Measurements from ENCODE around the gene TNFRSF19. TPM values are rescaled to one million over a fixed set of nuclear protein-coding genes. Genes with fewer than 3 reads are reported as not detected.
"Not testable (repeated sequence)": the region's sequence is repeated elsewhere in the genome, so short reads cannot be mapped to it uniquely, and the experiment has no call there.

Gene TNFRSF19
- total RNA-seq = 10 to 100 TPM in 1 of 7 donors, 1 to 10 TPM in 6; 2.2 to 12.2 (median 5.6) TPM
- polyA plus RNA-seq = 1 to 10 TPM; 1.0 to 1.9 (median 1.6) TPM
- long read RNA-seq, donor 1, full-length matches to known transcripts = 4 of 13 reads
- long read RNA-seq, donor 1, partial matches to known transcripts = 9 of 13 reads
- long read RNA-seq, donor 1, other reads (novel, unspliced or antisense) = 0 of 13 reads
- long read RNA-seq, donor 2, full-length matches to known transcripts = 1 of 1 reads
- long read RNA-seq, donor 2, partial matches to known transcripts = 0 of 1 reads
- long read RNA-seq, donor 2, other reads (novel, unspliced or antisense) = 0 of 1 reads

GRCh38 chr13:23570099-23570920, at the start of gene TNFRSF19:
TSS of gene TNFRSF19 (plus strand) at chr13:23570412. CDS start at chr13:23590184, 19,772 bp downstream.
- TF ChIP-seq POLR2A (IDR thresholded peaks at IDR 0.05) (no peak), POLR2AphosphoS5 (IDR thresholded peaks at IDR 0.05) (no peak), CTCF (IDR thresholded peaks at IDR 0.05 in 8 of 11, conservative IDR thresholded peaks at IDR 0.05 in 3 of 11) (no peak)

GRCh38 chr13:23529926-23530325, 40.3 kb upstream of the TNFRSF19 start:
- intact Hi-C loops (cut with DNase I; ENCODE audit: low total_unique reads); H3K27me3 ChIP-seq (replicated peaks in 1 of 7); DNase-seq: not testable (repeated sequence)

More at GRCh38 chr13:23570099-23570920, at the start of gene TNFRSF19:
- intact Hi-C loops (cut with DNase I; ENCODE audit: low total_unique reads) = no loop called here
- Histone ChIP-seq H3K4me3 (no peak within 1 kb of the TSS), H3K27me3 (replicated peaks in 1 of 7) (peaks cover 0 to 55% (median 8%) of the 10 kb centered on the region in 7 donors), H3K9me3 (no peaks in the 10 kb centered on the region), H3K4me1 (no peaks in the 10 kb centered on the region), H3K27ac (peak within 1 kb of the TSS in 3 of 8 donors; percentile 7 to 34 (median 21)), H3K36me3 (no peaks in the 10 kb centered on the region)
- DNase-seq = no peak
- 33 to 37% (median 34%) methylated on average over 10 of the region's 10 CpGs for WGBS, 5 donors

GRCh38 chr13:23531446-23531845, 38.8 kb upstream of the TNFRSF19 start:
- DNase-seq = no peak

More at GRCh38 chr13:23529926-23530325, 40.3 kb upstream of the TNFRSF19 start:
- peaks cover 0 to 20% (median 3%) of the 10 kb centered on the region in 8 donors for H3K9me3 ChIP-seq
- not testable (repeated sequence) for H3K27ac ChIP-seq, H3K36me3 ChIP-seq, H3K4me3 ChIP-seq, H3K4me1 ChIP-seq
- 55 to 76% (median 61%) methylated on average over 3 of the region's 3 CpGs for WGBS, 5 donors

GRCh38 chr13:23534090-23534489, 36.1 kb upstream of the TNFRSF19 start:
- Histone ChIP-seq H3K4me1 (no peaks in the 10 kb centered on the region), H3K27ac (no peak overlapping the region), H3K27me3 (replicated peaks in 1 of 7) (no peaks in the 10 kb centered on the region), H3K36me3 (no peaks in the 10 kb centered on the region), H3K9me3 (peaks cover 0 to 20% (median 5%) of the 10 kb centered on the region in 8 donors), H3K4me3 (no peak overlapping the region)
- TF ChIP-seq CTCF (IDR thresholded peaks at IDR 0.05 in 8 of 11, conservative IDR thresholded peaks at IDR 0.05 in 3 of 11) (no peak), POLR2A (IDR thresholded peaks at IDR 0.05) (no peak), POLR2AphosphoS5 (IDR thresholded peaks at IDR 0.05) (no peak)
- 88 to 95% (median 91%) methylated on average over 5 of the region's 5 CpGs for WGBS, 5 donors
- intact Hi-C loops (cut with DNase I; ENCODE audit: low total_unique reads) = no loop called here
- no peak for DNase-seq

More at GRCh38 chr13:23531446-23531845, 38.8 kb upstream of the TNFRSF19 start:
- peaks cover 0 to 10% (median 3%) of the 10 kb centered on the region in 8 donors for H3K9me3 ChIP-seq
- 89 to 96% (median 92%) methylated on average over 5 to 15 of the region's 15 CpGs for WGBS, 5 donors
- no peaks in the 10 kb centered on the region for H3K4me1 ChIP-seq
- H3K36me3 ChIP-seq = no peaks in the 10 kb centered on the region
- no peaks in the 10 kb centered on the region for H3K27me3 ChIP-seq (replicated peaks in 1 of 7)
- no peak for TF ChIP-seq POLR2A (IDR thresholded peaks at IDR 0.05)
- TF ChIP-seq POLR2AphosphoS5 (IDR thresholded peaks at IDR 0.05) = no peak
- no peak for TF ChIP-seq CTCF (IDR thresholded peaks at IDR 0.05 in 8 of 11, conservative IDR thresholded peaks at IDR 0.05 in 3 of 11)
- H3K4me3 ChIP-seq = no peak overlapping the region
- no peak overlapping the region for H3K27ac ChIP-seq
- intact Hi-C loops (cut with DNase I; ENCODE audit: low total_unique reads) = no loop called here

Measured in spleen (tissue), 13 donors.